GM12892 (cell line): ENCODE data around the gene IFNL3.

Experiments used
- POLR2A ChIP-seq: IDR thresholded peaks from 2 replicates; pipeline ENCODE4 v1.6.1; 2011; ENCODE audit warnings: low read depth, low read length, control low read depth
- POLR2AphosphoS5 ChIP-seq: IDR thresholded peaks from 2 replicates; pipeline ENCODE4 v1.6.1; 2011; ENCODE audit warnings: low read depth, low read length, control low read depth
- TAF1 ChIP-seq: IDR thresholded peaks from 2 replicates; pipeline ENCODE4 v1.6.1; 2011; ENCODE audit warnings: low read depth, mild to moderate bottlenecking, control low read depth, low read length, borderline replicate concordance

DNA sequence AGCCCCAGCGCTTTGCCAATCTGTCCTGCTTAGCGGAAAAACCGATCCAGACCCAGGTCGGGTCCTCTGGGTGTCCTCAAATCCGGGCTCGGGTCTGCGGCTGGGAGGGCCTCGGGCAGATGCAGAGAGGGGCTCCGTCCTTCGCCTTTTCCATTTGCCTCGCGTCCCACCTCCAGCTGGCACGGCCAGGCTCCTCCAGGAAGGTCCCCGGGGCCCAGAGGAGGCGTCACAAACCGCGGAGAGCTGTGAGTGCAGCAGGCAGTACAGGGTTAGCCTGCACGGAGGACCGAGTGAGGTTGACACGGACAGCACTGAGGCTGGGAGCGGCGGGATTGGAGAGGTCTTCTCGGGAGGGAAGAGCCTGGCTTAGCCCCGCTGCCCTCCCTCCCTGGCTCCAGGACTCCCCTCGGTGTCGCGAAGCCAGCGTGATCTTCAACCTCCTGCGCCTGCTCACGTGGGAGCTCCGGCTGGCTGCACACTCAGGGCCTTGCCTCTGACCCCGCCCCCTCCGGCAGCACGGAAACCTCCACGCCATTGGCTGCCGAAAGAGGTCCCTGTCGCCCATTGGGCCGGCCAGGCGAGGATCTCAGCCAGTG, 20.6 kb upstream of the IFNL3 start:
- TF ChIP-seq POLR2A (no peak), POLR2AphosphoS5 (no peak), TAF1 (no peak)
